HepG2 (cell line): ENCODE measurements around the gene PARP11. TPM values are rescaled to one million over a fixed set of nuclear protein-coding genes. Genes with fewer than 3 reads are reported as not detected.

ENCODE experiments used
- ATAC-seq: fragments of 200-7000 bp; cut with Tn5 transposase; 3 replicates; pipeline ENCODE4 v1.9.1; 2020; ENCODE audit warnings: mild to moderate bottlenecking, moderate library complexity
- Bru-seq: library from RNA; stranded (reverse); fragments of 400-500 nt; gene quantifications from one replicate; lab custom pipeline; 2021; lab: Mats Ljungman, UMichigan
- BruChase-seq, 2 experiments: library from RNA; stranded (reverse); fragments of 400-500 nt; gene quantifications; one replicate each; lab custom pipeline; 2021; lab: Mats Ljungman, UMichigan
- BruUV-seq: library from RNA; stranded (reverse); fragments of 400-500 nt; replicated peaks from 2 replicates; lab custom pipeline; 2021; lab: Mats Ljungman, UMichigan
- CTCF ChIA-PET: fragments of 300-600 bp; formaldehyde crosslinking; extraction: SDS; loops from one replicate; lab custom pipeline; 2021; ENCODE audit warnings: low total read pairs, inconsistent platforms, low intra/inter-chr PET ratio; lab: Yijun Ruan, JAX
- POLR2A ChIA-PET: fragments of 350-600 bp; sonication (Branson Sonifier 250); formaldehyde crosslinking; loops from one replicate; lab custom pipeline; 2020; ENCODE audit warnings: antibody characterized with exemption, inconsistent platforms; lab: Yijun Ruan, JAX
- DNase-seq: peaks from one replicate; pipeline ENCODE4 v3.0.0-alpha.2; 2015; ENCODE audit warnings: low spot score
- FAIRE-seq: peaks from 3 replicates; lab custom pipeline; 2011; peaks lifted over from hg19 to GRCh38; lab: Jason Lieb, UNC
- H2AFZ ChIP-seq: one replicate; pipeline ENCODE4 v1.6.1; 2011; ENCODE audit warnings: low read length, inconsistent platforms
- H3K27ac ChIP-seq: fragments of 300-600 bp; 3 replicates; pipeline ENCODE4 v1.8.0; 2011; ENCODE audit warnings: mixed run types, mild to moderate bottlenecking, mixed read lengths, low read length, inconsistent platforms; ENCODE audit not compliant: insufficient read depth; ENCODE audit errors: extremely low read length
- H3K27me3 ChIP-seq, 2 experiments: fragments of 200-600 bp in 1 of 2; 2 replicates in 1 of 2; 3 replicates in 1 of 2; pipeline versions ENCODE4 v1.6.0 to v1.8.0; 2011; ENCODE audit warnings: low read length in 2 of 2, mild to moderate bottlenecking in 2 of 2, moderate library complexity in 2 of 2, inconsistent platforms in 1 of 2; ENCODE audit not compliant: insufficient read depth in 2 of 2, control insufficient read depth in 1 of 2
- H3K36me3 ChIP-seq, 2 experiments: fragments of 200-600 bp in 1 of 2; replicated peaks in 1 of 2; 2 replicates in 1 of 2; 3 replicates in 1 of 2; pipeline versions ENCODE4 v1.5.1 to v1.8.0; 2011; ENCODE audit warnings: low read length in 2 of 2, inconsistent platforms in 1 of 2; ENCODE audit not compliant: insufficient read depth in 2 of 2, control insufficient read depth in 1 of 2
- H3K4me1 ChIP-seq: 2 replicates; pipeline ENCODE4 v1.5.1; 2012; ENCODE audit warnings: low read length, inconsistent platforms; ENCODE audit not compliant: insufficient read depth
- H3K4me2 ChIP-seq: 2 replicates; pipeline ENCODE4 v1.6.0; 2011; ENCODE audit warnings: low read depth, low read length, inconsistent platforms
- H3K4me3 ChIP-seq, 3 experiments: fragments of 200-600 bp in 1 of 3; sonication (generic), shearing (Covaris generic) in 1 of 3; replicated peaks in 1 of 3; 2 replicates each; pipeline ENCODE4 v1.5.1; 2011 to 2016; ENCODE audit warnings: low read length in 3 of 3, inconsistent platforms in 2 of 3, low read depth in 2 of 3, mild to moderate bottlenecking in 2 of 3, control low read depth in 1 of 3, mixed read lengths in 1 of 3; ENCODE audit not compliant: insufficient read depth in 1 of 3
- H3K79me2 ChIP-seq: one replicate; pipeline ENCODE4 v1.6.1; 2011; ENCODE audit warnings: low read length, inconsistent platforms; ENCODE audit not compliant: insufficient read depth
- H3K9ac ChIP-seq: 2 replicates; pipeline ENCODE4 v1.6.0; 2011; ENCODE audit warnings: mild to moderate bottlenecking, low read depth, low read length, inconsistent platforms; ENCODE audit not compliant: insufficient read depth
- H3K9me3 ChIP-seq: 2 replicates; pipeline ENCODE4 v1.5.1; 2012; ENCODE audit warnings: mild to moderate bottlenecking, low read length
- H4K20me1 ChIP-seq: 2 replicates; pipeline ENCODE4 v1.6.0; 2011; ENCODE audit warnings: inconsistent platforms, mild to moderate bottlenecking, low read length, moderate library complexity; ENCODE audit not compliant: insufficient read depth
- FOXK1 ChIP-seq: sonication (generic); formaldehyde crosslinking; IDR thresholded peaks from 2 replicates; pipeline ENCODE4 v1.4.0; 2020; ENCODE audit warnings: low read depth, missing genetic modification reagents, borderline replicate concordance
- HDAC1 ChIP-seq: sonication (generic); formaldehyde crosslinking; IDR thresholded peaks from 2 replicates; pipeline ENCODE4 v1.5.1; 2020; ENCODE audit warnings: mild to moderate bottlenecking, missing genetic modification reagents
- MAX ChIP-seq: IDR thresholded peaks from 2 replicates; pipeline ENCODE4 v1.6.1; 2012; ENCODE audit warnings: inconsistent platforms
- RFXAP ChIP-seq: sonication (generic); formaldehyde crosslinking; IDR thresholded peaks from 2 replicates; pipeline ENCODE4 v1.4.0; 2020; ENCODE audit warnings: missing genetic modification reagents, borderline replicate concordance
- RNF219 ChIP-seq: sonication (generic); formaldehyde crosslinking; IDR thresholded peaks from 2 replicates; pipeline ENCODE4 v1.5.0; 2020; ENCODE audit warnings: mild to moderate bottlenecking, missing genetic modification reagents
- STAT5B ChIP-seq: sonication (generic); formaldehyde crosslinking; IDR thresholded peaks from 2 replicates; pipeline ENCODE4 v1.4.0; 2020; ENCODE audit warnings: missing genetic modification reagents
- ZFX ChIP-seq: sonication (generic); formaldehyde crosslinking; IDR thresholded peaks from 2 replicates; pipeline ENCODE4 v1.4.0; 2020; ENCODE audit warnings: mild to moderate bottlenecking, low read depth, missing genetic modification reagents, moderate library complexity
- ZKSCAN8 ChIP-seq: IDR thresholded peaks from 2 replicates; pipeline ENCODE4 v1.6.1; 2016; ENCODE audit warnings: borderline replicate concordance, missing genetic modification reagents, missing compliant biosample characterization
- ZNF121 ChIP-seq: sonication (generic); formaldehyde crosslinking; IDR thresholded peaks from 2 replicates; pipeline ENCODE4 v1.5.0; 2020; ENCODE audit warnings: mild to moderate bottlenecking, missing genetic modification reagents
- ZNF354B ChIP-seq: sonication (generic); formaldehyde crosslinking; IDR thresholded peaks from 2 replicates; pipeline ENCODE4 v1.8.0; 2022; ENCODE audit warnings: mild to moderate bottlenecking, missing genetic modification reagents
- ZNF660 ChIP-seq: sonication (generic); formaldehyde crosslinking; IDR thresholded peaks from 2 replicates; pipeline ENCODE4 v1.5.1; 2020; ENCODE audit warnings: mild to moderate bottlenecking, low read depth, missing genetic modification reagents, borderline replicate concordance
- ZXDC ChIP-seq: sonication (generic); formaldehyde crosslinking; IDR thresholded peaks from 2 replicates; pipeline ENCODE4 v1.5.0; 2020; ENCODE audit warnings: mild to moderate bottlenecking, missing genetic modification reagents
- WGBS: methylation state at CpG from one replicate; pipeline ENCODE4 v1.1.6; 2017; ENCODE audit warnings: low lambda C conversion rate; 5-methylcytosine and 5-hydroxymethylcytosine counted together
- in situ Hi-C: cut with HindIII; loops from 2 replicates; pipeline ENCODE4 v1.10.0; 2017; ENCODE audit warnings: low pct_unique_long_range_greater_than_20kb; ENCODE audit not compliant: extremely low pct_ligation_motif_present
- intact Hi-C: fragments of 100-400 bp; cut with micrococcal nuclease; formaldehyde crosslinking; loops from one replicate; pipeline ENCODE4 v1.10.0; 2022; ENCODE audit not compliant: unreplicated experiment
- long read RNA-seq, 2 experiments: library from RNA in 1 of 2; library from polyadenylated mRNA in 1 of 2; stranded (forward) in 1 of 2; unstranded in 1 of 2; transcript quantifications; one replicate each; pipeline ENCODE4 v2.0.0, GENCODE V29; 2019 to 2022
- polyA minus RNA-seq, 3 experiments: library from RNA; depleted of rRNA, polyadenylated mRNA; stranded (reverse); fragments of >200 nt; gene quantifications; 2 replicates each; pipeline ENCODE4 v1.2.3, GENCODE V29; 2011; ENCODE audit warnings: low replicate concordance in 1 of 3
- polyA plus RNA-seq, 8 experiments: library from polyadenylated mRNA; depleted of rRNA in 3 of 8; stranded (reverse) in 7 of 8; unstranded in 1 of 8; fragments of >200 nt; fragmentation: Illumina TruSeq in 4 of 8; extraction: Trizol in 4 of 8; gene quantifications; 2 replicates each; pipeline versions ENCODE4 v1.2.1 to v1.2.3, GENCODE V29; 2011 to 2016; ENCODE audit warnings: low read depth in 4 of 8, missing spikeins in 1 of 8, mixed read lengths in 1 of 8; ENCODE audit not compliant: insufficient read depth in 1 of 8
- total RNA-seq, 5 experiments: library from RNA; depleted of rRNA; stranded (reverse); fragments of >200 nt; fragmentation: Illumina TruSeq; extraction: Trizol; gene quantifications; 2 replicates each; pipeline ENCODE4 v1.2.3, GENCODE V29; 2016; ENCODE audit warnings: low read depth in 1 of 5

The PARP11 gene
- total RNA-seq (2016; rRNA removed; fragmentation: Illumina TruSeq; extraction: Trizol) (7.6 and 11.5 TPM in 2 replicates), polyA plus RNA-seq (2011; rRNA removed) (4.0 and 4.2 TPM in 2 replicates), polyA minus RNA-seq (2011; rRNA and poly(A)+ RNA removed; ENCODE audit: low replicate concordance) (4.3 TPM in 1 of 2 replicates, not detected in the other), Bru-seq, nascent RNA (percentile 72 among the genes with signal in this experiment), BruChase-seq, experiment 1, labeled RNA remaining after a 6-hour chase (percentile 59 among the genes with signal in this experiment), BruChase-seq, experiment 2, labeled RNA remaining after a 2-hour chase (percentile 64 among the genes with signal in this experiment)
- total RNA-seq (2016; cell fraction: cytosol; rRNA removed; fragmentation: Illumina TruSeq; extraction: Trizol; ENCODE audit: low read depth): 6.5 and 6.9 TPM in 2 replicates
- 7.2 and 11.1 TPM in 2 replicates for total RNA-seq (2016; cell fraction: insoluble cytoplasmic fraction; rRNA removed; fragmentation: Illumina TruSeq; extraction: Trizol)
- total RNA-seq (2016; cell fraction: membrane; rRNA removed; fragmentation: Illumina TruSeq; extraction: Trizol): 6.3 and 8.2 TPM in 2 replicates
- 10.1 and 10.5 TPM in 2 replicates for total RNA-seq (2016; cell fraction: nucleus; rRNA removed; fragmentation: Illumina TruSeq; extraction: Trizol)
- polyA plus RNA-seq (2011; cell fraction: cytosol; rRNA removed): 2.2 and 3.4 TPM in 2 replicates
- polyA plus RNA-seq (2011; cell fraction: nucleus; rRNA removed): 2.5 and 2.9 TPM in 2 replicates
- polyA plus RNA-seq (2012): 3.1 and 4.5 TPM in 2 replicates
- 1.3 and 2.1 TPM in 2 replicates for polyA plus RNA-seq (2016; cell fraction: cytosol; fragmentation: Illumina TruSeq; extraction: Trizol; ENCODE audit: low read depth)
- polyA plus RNA-seq (2016; cell fraction: insoluble cytoplasmic fraction; fragmentation: Illumina TruSeq; extraction: Trizol; ENCODE audit: low read depth): 6.2 and 7.9 TPM in 2 replicates
- 2.5 and 2.9 TPM in 2 replicates for polyA plus RNA-seq (2016; cell fraction: membrane; fragmentation: Illumina TruSeq; extraction: Trizol; ENCODE audit: low read depth)
- 4.5 and 5.9 TPM in 2 replicates for polyA plus RNA-seq (2016; cell fraction: nucleus; fragmentation: Illumina TruSeq; extraction: Trizol; ENCODE audit: insufficient read depth, low read depth)
- polyA minus RNA-seq (2011; cell fraction: cytosol; rRNA and poly(A)+ RNA removed): 2.3 and 5.7 TPM in 2 replicates
- 13.3 and 18.6 TPM in 2 replicates for polyA minus RNA-seq (2011; cell fraction: nucleus; rRNA and poly(A)+ RNA removed)
- long read RNA-seq, experiment 1, full-length matches to known transcripts: 1 of 2 reads
- long read RNA-seq, experiment 1, partial matches to known transcripts: 0 of 2 reads
- long read RNA-seq, experiment 1, other reads (novel, unspliced or antisense): 1 of 2 reads
- long read RNA-seq, experiment 2, partial matches to known transcripts: 0 of 3 reads
- long read RNA-seq, experiment 2, other reads (novel, unspliced or antisense): 3 of 3 reads

- H3K36me3 ChIP-seq: no peaks in the 10 kb centered on the region
- peak within 1 kb of the TSS; percentile 84 for H3K4me2 ChIP-seq
- DNase-seq (peak; percentile 91), ATAC-seq (peak; percentile 99), FAIRE-seq (peak; percentile 84)
- H3K27me3 ChIP-seq: no peaks in the 10 kb centered on the region; a peak in 1 of 5 replicates
- peak within 1 kb of the TSS; percentile 89 for H2AFZ ChIP-seq
- no peaks in the 10 kb centered on the region for H3K9me3 ChIP-seq
- CTCF ChIA-PET: no interaction called here
- peaks cover 23% of the 10 kb centered on the region for H3K79me2 ChIP-seq
- H4K20me1 ChIP-seq: no peaks in the 10 kb centered on the region
- intact Hi-C loops: loop anchor here (10.0 kb wide), 1 partner anchor 142 kb away; no protein-coding TSS in a partner anchor
- H3K9ac ChIP-seq: peak within 1 kb of the TSS; percentile 93
- peaks cover 32% of the 10 kb centered on the region for H3K4me1 ChIP-seq
- BruUV-seq: no TSS peak
- POLR2A ChIA-PET: interaction anchor here (0.8 to 1.6 kb wide), 6 partner anchors 8 to 404 kb away, joined by 3 to 9 read pairs (median 3); no protein-coding TSS in a partner anchor
- peak within 1 kb of the TSS; percentile 71 to 97 (median 88) for H3K4me3 ChIP-seq
- in situ Hi-C loops: no loop called here
- peak within 1 kb of the TSS; percentile 89 for H3K27ac ChIP-seq
- under 1% methylated on average over 43 of the region's 55 CpGs for WGBS
- TF ChIP-seq RFXAP (CRISPR knock-in tag) (no peak), ZKSCAN8 (CRISPR knock-in tag) (no peak), MAX (peak; percentile 49; the same call in 1 of the 2 replicates), HDAC1 (CRISPR knock-in tag) (peak; percentile 44; the same call in 1 of the 2 replicates), RNF219 (CRISPR knock-in tag) (no peak), ZXDC (CRISPR knock-in tag) (no peak), ZFX (CRISPR knock-in tag) (peak; percentile 75), ZNF660 (CRISPR knock-in tag) (no peak), ZNF121 (CRISPR knock-in tag) (peak; percentile 98), FOXK1 (0 out of 2 replicates have a peak, but pooled peaks have one; percentile 36), ZNF354B (no peak), STAT5B (CRISPR knock-in tag) (no peak)
Measured at GRCh38 chr12:3872800-3873636, at the start of gene PARP11. PARP11 (minus strand) TSS chr12:3873399; CDS start chr12:3873229, 170 bp downstream.
